ENCODE measurements around the gene SGPL1. TPM values are rescaled to one million over a fixed set of nuclear protein-coding genes. Genes with fewer than 3 reads are reported as not detected.

Gene SGPL1
- total RNA-seq, 1 donor from 2014 or later = 51.5 TPM

DNA sequence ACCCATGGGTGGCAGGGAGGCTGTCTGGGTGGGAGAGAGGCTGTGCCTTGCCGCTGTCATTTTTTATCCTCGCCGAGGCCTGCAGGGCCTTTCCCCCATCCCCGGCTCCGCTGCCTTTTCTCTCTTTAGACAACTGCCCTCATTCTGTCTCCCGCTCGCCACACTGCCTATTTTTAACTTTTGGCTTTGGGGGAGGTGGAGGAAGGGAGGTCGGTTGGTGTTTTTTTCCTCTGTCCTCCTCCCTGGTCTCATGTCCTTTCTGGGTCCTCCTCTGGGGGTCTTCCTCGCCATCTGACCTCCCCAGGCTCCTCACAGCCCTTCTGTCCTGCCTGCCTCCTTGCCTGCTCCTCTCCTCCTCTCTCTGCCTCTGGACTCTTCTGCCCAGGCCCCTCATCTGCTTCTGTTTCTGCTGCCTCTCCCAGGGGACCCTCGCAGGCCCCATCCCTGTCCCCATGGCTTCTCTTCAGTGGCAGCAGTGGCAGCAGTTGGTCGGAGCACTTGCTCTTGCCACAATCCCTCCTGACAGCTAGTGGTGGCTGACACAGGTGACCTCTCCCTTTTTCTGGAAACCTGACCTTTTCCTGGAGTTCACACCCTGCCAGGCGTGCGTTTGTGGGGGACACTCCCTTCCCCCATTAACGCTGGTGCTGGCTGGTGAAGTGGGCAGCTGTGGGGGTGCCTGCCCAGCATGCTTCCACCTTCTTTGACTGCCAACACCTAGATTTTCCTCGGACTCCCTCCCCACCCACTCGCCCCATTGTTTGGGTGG lies 92.1 kb downstream of the SGPL1 start:
- H3K4me2 ChIP-seq = no peak overlapping the region
- H3K27me3 Mint-ChIP-seq (ENCODE audit: insufficient read depth, low read depth) = peaks cover 12% of the 10 kb centered on the region

DNA sequence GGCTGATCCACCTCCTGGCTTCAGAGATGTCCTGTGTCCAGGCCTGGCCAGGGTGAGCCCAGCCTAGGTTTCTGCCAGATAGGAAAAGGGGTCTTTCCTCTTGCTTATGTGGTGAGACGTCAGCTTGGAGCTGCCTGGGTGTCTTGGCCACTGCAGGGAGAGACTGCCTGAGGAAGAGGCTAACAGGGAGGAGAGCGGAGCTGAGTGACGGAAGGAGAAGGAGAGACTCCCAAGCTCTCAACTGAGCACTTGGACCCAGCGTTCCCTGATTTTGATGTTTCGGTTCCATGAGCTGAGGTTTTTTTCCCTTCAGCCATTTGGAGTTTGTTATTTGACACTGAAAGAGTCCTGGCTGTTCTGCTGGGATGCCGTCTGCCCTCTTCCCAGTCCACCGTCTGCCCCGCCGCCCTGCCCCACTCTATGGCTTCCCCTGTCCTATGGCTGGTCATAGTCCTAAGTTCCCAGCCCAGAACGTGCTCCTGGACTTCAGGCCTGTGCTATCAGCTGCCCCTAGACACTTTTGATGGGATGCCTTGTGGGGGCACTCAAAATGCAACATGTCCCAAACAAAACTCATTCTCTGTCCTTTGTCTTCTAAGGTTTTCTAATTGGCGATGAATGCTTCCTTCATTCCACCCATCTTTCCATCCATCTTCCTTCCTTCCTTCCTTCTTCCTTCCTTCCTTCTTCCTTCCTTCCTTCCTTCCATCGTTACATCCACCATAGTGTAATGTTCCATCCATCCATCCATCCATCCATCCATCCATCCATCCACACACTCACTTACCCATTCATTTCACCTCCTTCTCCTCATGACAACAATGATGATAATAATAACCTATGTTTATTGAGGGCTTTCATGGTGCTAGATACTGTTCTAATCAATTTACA lies 92.9 kb downstream of the SGPL1 start:
- Mint-ChIP-seq H3K9me3 (no peaks in the 10 kb centered on the region), H3K27me3 (ENCODE audit: insufficient read depth, low read depth) (peaks cover 9% of the 10 kb centered on the region), H3K4me3 (no peak overlapping the region), H3K36me3 (peaks cover 2% of the 10 kb centered on the region), H3K4me1 (peaks cover 24% of the 10 kb centered on the region), H3K27ac (peak overlapping the region; percentile 9)
- no peaks in the 10 kb centered on the region for H3K79me2 ChIP-seq (ENCODE audit: low read depth)
- no peaks in the 10 kb centered on the region for H3F3A ChIP-seq (ENCODE audit: low read depth)
- H3K4me1 ChIP-seq = peaks cover 7% of the 10 kb centered on the region
- no peak overlapping the region for H3K27ac ChIP-seq
- H2AFZ ChIP-seq (replicated peaks) = no peak overlapping the region
- H3K9me3 ChIP-seq (ENCODE audit: low read depth) = no peaks in the 10 kb centered on the region
- TF ChIP-seq, protein P1, sequence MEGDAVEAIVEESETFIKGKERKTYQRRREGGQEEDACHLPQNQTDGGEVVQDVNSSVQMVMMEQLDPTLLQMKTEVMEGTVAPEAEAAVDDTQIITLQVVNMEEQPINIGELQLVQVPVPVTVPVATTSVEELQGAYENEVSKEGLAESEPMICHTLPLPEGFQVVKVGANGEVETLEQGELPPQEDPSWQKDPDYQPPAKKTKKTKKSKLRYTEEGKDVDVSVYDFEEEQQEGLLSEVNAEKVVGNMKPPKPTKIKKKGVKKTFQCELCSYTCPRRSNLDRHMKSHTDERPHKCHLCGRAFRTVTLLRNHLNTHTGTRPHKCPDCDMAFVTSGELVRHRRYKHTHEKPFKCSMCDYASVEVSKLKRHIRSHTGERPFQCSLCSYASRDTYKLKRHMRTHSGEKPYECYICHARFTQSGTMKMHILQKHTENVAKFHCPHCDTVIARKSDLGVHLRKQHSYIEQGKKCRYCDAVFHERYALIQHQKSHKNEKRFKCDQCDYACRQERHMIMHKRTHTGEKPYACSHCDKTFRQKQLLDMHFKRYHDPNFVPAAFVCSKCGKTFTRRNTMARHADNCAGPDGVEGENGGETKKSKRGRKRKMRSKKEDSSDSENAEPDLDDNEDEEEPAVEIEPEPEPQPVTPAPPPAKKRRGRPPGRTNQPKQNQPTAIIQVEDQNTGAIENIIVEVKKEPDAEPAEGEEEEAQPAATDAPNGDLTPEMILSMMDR (IDR thresholded peaks at IDR 0.05) = no peak
- TF ChIP-seq EZH2 (IDR thresholded peaks at IDR 0.05) (no peak), EZH2phosphoT487 (IDR thresholded peaks at IDR 0.05) (no peak)
- H3K4me2 ChIP-seq = no peak overlapping the region
- H3K9ac ChIP-seq = no peak overlapping the region
- no peak overlapping the region for H3K4me3 ChIP-seq
- H4K20me1 ChIP-seq (ENCODE audit: low read depth) = no peaks in the 10 kb centered on the region
- H3K27me3 ChIP-seq = no peaks in the 10 kb centered on the region
- DNase-seq (ENCODE audit: low spot score) = no peak
- H3K36me3 ChIP-seq = no peaks in the 10 kb centered on the region

More for the DNA sequence above, 92.1 kb downstream of the SGPL1 start:
- Mint-ChIP-seq H3K27ac (peak overlapping the region; percentile 43), H3K4me1 (peaks cover 27% of the 10 kb centered on the region), H3K36me3 (peaks cover 2% of the 10 kb centered on the region), H3K9me3 (no peaks in the 10 kb centered on the region), H3K4me3 (peak overlapping the region; percentile 50)
- Histone ChIP-seq H3K79me2 (ENCODE audit: low read depth) (no peaks in the 10 kb centered on the region), H2AFZ (replicated peaks) (no peak overlapping the region), H3K4me3 (no peak overlapping the region), H3F3A (ENCODE audit: low read depth) (no peaks in the 10 kb centered on the region), H3K9ac (no peak overlapping the region), H3K9me3 (ENCODE audit: low read depth) (no peaks in the 10 kb centered on the region), H4K20me1 (ENCODE audit: low read depth) (no peaks in the 10 kb centered on the region), H3K27ac (no peak overlapping the region), H3K4me1 (peaks cover 7% of the 10 kb centered on the region), H3K27me3 (no peaks in the 10 kb centered on the region), H3K36me3 (no peaks in the 10 kb centered on the region)
- TF ChIP-seq EZH2phosphoT487 (IDR thresholded peaks at IDR 0.05) (no peak), EZH2 (IDR thresholded peaks at IDR 0.05) (no peak)
- TF ChIP-seq, protein P1 (IDR thresholded peaks at IDR 0.05) = no peak
- DNase-seq (ENCODE audit: low spot score) = no peak

DNA sequence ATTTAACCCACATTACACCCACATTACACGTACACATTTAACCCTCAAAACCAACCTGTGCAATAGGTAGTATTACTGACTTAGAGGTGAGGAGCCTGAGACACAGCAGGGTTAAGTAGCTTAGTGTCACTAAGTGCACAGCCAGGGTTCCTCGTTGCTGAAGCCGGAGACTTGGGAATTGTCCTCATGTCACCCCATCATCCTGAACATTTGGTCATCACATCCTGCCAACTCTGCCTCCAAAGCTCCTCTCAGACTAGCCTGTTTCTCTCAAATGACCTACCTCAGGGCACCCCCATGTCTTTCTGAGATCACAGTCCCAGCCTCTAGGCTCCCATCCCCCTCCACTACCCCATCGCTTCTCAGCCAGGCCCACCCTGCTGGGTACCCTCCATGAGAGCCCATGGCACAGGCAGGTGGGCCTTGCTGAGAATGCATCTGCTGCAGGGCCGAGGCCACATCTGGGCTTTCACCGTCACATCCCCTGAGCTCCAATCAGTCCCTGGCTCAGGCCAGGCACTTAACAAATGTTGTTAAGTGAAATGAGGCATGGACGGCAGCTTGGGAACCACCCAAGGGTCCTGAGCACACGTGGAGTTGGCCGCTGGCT lies 93.7 kb downstream of the SGPL1 start:
- H2AFZ ChIP-seq (replicated peaks) = no peak overlapping the region
- H3K9ac ChIP-seq = no peak overlapping the region
- peaks cover 24% of the 10 kb centered on the region for H3K4me1 Mint-ChIP-seq
- H3K27ac ChIP-seq = no peak overlapping the region
- H3K27me3 Mint-ChIP-seq (ENCODE audit: insufficient read depth, low read depth) = peaks cover 7% of the 10 kb centered on the region
- H4K20me1 ChIP-seq (ENCODE audit: low read depth) = no peaks in the 10 kb centered on the region
- no peak for DNase-seq (ENCODE audit: low spot score)
- no peaks in the 10 kb centered on the region for H3K9me3 ChIP-seq (ENCODE audit: low read depth)
- peaks cover 2% of the 10 kb centered on the region for H3K36me3 Mint-ChIP-seq
- no peaks in the 10 kb centered on the region for H3K36me3 ChIP-seq
- no peaks in the 10 kb centered on the region for H3F3A ChIP-seq (ENCODE audit: low read depth)
- TF ChIP-seq EZH2phosphoT487 (IDR thresholded peaks at IDR 0.05) (no peak), EZH2 (IDR thresholded peaks at IDR 0.05) (no peak)
- TF ChIP-seq, protein P1 (IDR thresholded peaks at IDR 0.05) = no peak
- H3K4me3 ChIP-seq = no peak overlapping the region
- no peaks in the 10 kb centered on the region for H3K9me3 Mint-ChIP-seq
- peaks cover 7% of the 10 kb centered on the region for H3K4me1 ChIP-seq
- H3K79me2 ChIP-seq (ENCODE audit: low read depth) = no peaks in the 10 kb centered on the region
- H3K4me3 Mint-ChIP-seq = no peak overlapping the region
- no peak overlapping the region for H3K4me2 ChIP-seq
- no peaks in the 10 kb centered on the region for H3K27me3 ChIP-seq
- peak overlapping the region; percentile 9 for H3K27ac Mint-ChIP-seq

Data from neural progenitor cell (in vitro differentiated cells).